ENCODE data around the gene ATP5ME.
"Not testable (repeated sequence)": the region's sequence is repeated elsewhere in the genome, so short reads cannot be mapped to it uniquely, and the experiment has no call there.

Gene ATP5ME

GRCh38 chr4:668219-668618 lies 5.9 kb downstream of the ATP5ME start:
- peaks cover 19% of the 10 kb centered on the region for H3K36me3 ChIP-seq (ENCODE audit: insufficient read depth, low read length)

GRCh38 chr4:667545-667925 lies 6.5 kb downstream of the ATP5ME start:
- TF ChIP-seq CTCF (IDR thresholded peaks at IDR 0.05; ENCODE audit: low read length) (no peak), EZH2 (IDR thresholded peaks at IDR 0.05; ENCODE audit: borderline replicate concordance, low read length) (no peak)
- Histone ChIP-seq H3K9ac (ENCODE audit: low read length) (no peak overlapping the region), H3F3A (ENCODE audit: insufficient read depth, low read length) (no peaks in the 10 kb centered on the region)

More at GRCh38 chr4:668219-668618, 5.9 kb downstream of the ATP5ME start:
- H3K27me3 ChIP-seq (ENCODE audit: insufficient read depth, low read length); H2AFZ ChIP-seq (ENCODE audit: low read length); H3K9me3 ChIP-seq (ENCODE audit: low read length); H3K9me2 ChIP-seq (ENCODE audit: low read depth, low read length); H3K9ac ChIP-seq (ENCODE audit: low read length); H4K20me1 ChIP-seq (ENCODE audit: insufficient read depth, low read length); H3F3A ChIP-seq (ENCODE audit: insufficient read depth, low read length); H3K4me2 ChIP-seq (ENCODE audit: low read length); H3K4me3 ChIP-seq (ENCODE audit: low read depth, low read length, poor library complexity, severe bottlenecking); H3K27ac ChIP-seq (ENCODE audit: low read depth, low read length, poor library complexity, severe bottlenecking); H3K79me2 ChIP-seq (ENCODE audit: insufficient read depth, low read length): not testable (repeated sequence)
- peaks cover 17% of the 10 kb centered on the region for H3K4me1 ChIP-seq (ENCODE audit: insufficient read depth, low read length, severe bottlenecking)

GRCh38 chr4:666822-667544 lies 7.1 kb downstream of the ATP5ME start:
- no peaks in the 10 kb centered on the region for H3K27me3 ChIP-seq (ENCODE audit: insufficient read depth, low read length)
- no peak overlapping the region for H2AFZ ChIP-seq (ENCODE audit: low read length)
- no peak overlapping the region for H3K27ac ChIP-seq (ENCODE audit: low read depth, low read length, poor library complexity, severe bottlenecking)
- no peaks in the 10 kb centered on the region for H3K9me2 ChIP-seq (ENCODE audit: low read depth, low read length)
- TF ChIP-seq EZH2 (IDR thresholded peaks at IDR 0.05; ENCODE audit: borderline replicate concordance, low read length) (no peak), CTCF (IDR thresholded peaks at IDR 0.05; ENCODE audit: low read length) (no peak)
- H3K36me3 ChIP-seq (ENCODE audit: insufficient read depth, low read length): peaks cover 7% of the 10 kb centered on the region
- peaks cover 15% of the 10 kb centered on the region for H3K4me1 ChIP-seq (ENCODE audit: insufficient read depth, low read length, severe bottlenecking)
- H3K79me2 ChIP-seq (ENCODE audit: insufficient read depth, low read length): no peaks in the 10 kb centered on the region
- no peak overlapping the region for H3K9ac ChIP-seq (ENCODE audit: low read length)
- H3F3A ChIP-seq (ENCODE audit: insufficient read depth, low read length): no peaks in the 10 kb centered on the region
- H3K9me3 ChIP-seq (ENCODE audit: low read length): no peaks in the 10 kb centered on the region
- H4K20me1 ChIP-seq (ENCODE audit: insufficient read depth, low read length): no peaks in the 10 kb centered on the region
- H3K4me3 ChIP-seq (ENCODE audit: low read depth, low read length, poor library complexity, severe bottlenecking): no peak overlapping the region
- no peak overlapping the region for H3K4me2 ChIP-seq (ENCODE audit: low read length)

More at GRCh38 chr4:667545-667925, 6.5 kb downstream of the ATP5ME start:
- H3K9me3 ChIP-seq (ENCODE audit: low read length): no peaks in the 10 kb centered on the region
- no peak overlapping the region for H3K4me3 ChIP-seq (ENCODE audit: low read depth, low read length, poor library complexity, severe bottlenecking)
- no peak overlapping the region for H3K27ac ChIP-seq (ENCODE audit: low read depth, low read length, poor library complexity, severe bottlenecking)
- H3K4me1 ChIP-seq (ENCODE audit: insufficient read depth, low read length, severe bottlenecking): peaks cover 15% of the 10 kb centered on the region
- H3K9me2 ChIP-seq (ENCODE audit: low read depth, low read length): no peaks in the 10 kb centered on the region
- H3K4me2 ChIP-seq (ENCODE audit: low read length): no peak overlapping the region
- no peaks in the 10 kb centered on the region for H4K20me1 ChIP-seq (ENCODE audit: insufficient read depth, low read length)
- H3K36me3 ChIP-seq (ENCODE audit: insufficient read depth, low read length): peaks cover 12% of the 10 kb centered on the region
- H3K79me2 ChIP-seq (ENCODE audit: insufficient read depth, low read length): no peaks in the 10 kb centered on the region
- H3K27me3 ChIP-seq (ENCODE audit: insufficient read depth, low read length): no peaks in the 10 kb centered on the region
- no peak overlapping the region for H2AFZ ChIP-seq (ENCODE audit: low read length)

GRCh38 chr4:666436-666810 lies 7.7 kb downstream of the ATP5ME start:
- Histone ChIP-seq H3F3A (ENCODE audit: insufficient read depth, low read length) (no peaks in the 10 kb centered on the region), H3K27me3 (ENCODE audit: insufficient read depth, low read length) (no peaks in the 10 kb centered on the region), H3K27ac (ENCODE audit: low read depth, low read length, poor library complexity, severe bottlenecking) (no peak overlapping the region), H3K4me1 (ENCODE audit: insufficient read depth, low read length, severe bottlenecking) (peaks cover 15% of the 10 kb centered on the region), H3K36me3 (ENCODE audit: insufficient read depth, low read length) (peaks cover 1% of the 10 kb centered on the region; the same call in 1 of the 2 replicates), H3K4me2 (ENCODE audit: low read length) (no peak overlapping the region), H3K79me2 (ENCODE audit: insufficient read depth, low read length) (no peaks in the 10 kb centered on the region), H3K9ac (ENCODE audit: low read length) (no peak overlapping the region), H4K20me1 (ENCODE audit: insufficient read depth, low read length) (no peaks in the 10 kb centered on the region), H2AFZ (ENCODE audit: low read length) (no peak overlapping the region), H3K9me3 (ENCODE audit: low read length) (no peaks in the 10 kb centered on the region), H3K4me3 (ENCODE audit: low read depth, low read length, poor library complexity, severe bottlenecking) (no peak overlapping the region), H3K9me2 (ENCODE audit: low read depth, low read length) (no peaks in the 10 kb centered on the region)
- TF ChIP-seq CTCF (IDR thresholded peaks at IDR 0.05; ENCODE audit: low read length) (no peak), EZH2 (IDR thresholded peaks at IDR 0.05; ENCODE audit: borderline replicate concordance, low read length) (no peak)

Data from OCI-LY1 (cell line).